Upper lobe of left lung (tissue), 4 donors: ENCODE measurements around the gene PDE4B.

ENCODE experiments used
- POLR2AphosphoS5 ChIP-seq, 2 donors: sonication (generic); formaldehyde crosslinking; IDR thresholded peaks; one replicate each; pipeline ENCODE4 v1.5.1; 2017; ENCODE audit warnings: antibody characterized with exemption in 2 of 2
- TF ChIP-seq, protein P1 (sequence below), 6 experiments: fragments of 450-650 bp in 4 of 6; fragments of 200-600 bp in 2 of 6; sonication (generic) in 2 of 6; IDR thresholded peaks; one replicate each; pipeline ENCODE4 v1.5.1; 2016 to 2019; ENCODE audit warnings: antibody characterized with exemption in 6 of 6

DNA sequence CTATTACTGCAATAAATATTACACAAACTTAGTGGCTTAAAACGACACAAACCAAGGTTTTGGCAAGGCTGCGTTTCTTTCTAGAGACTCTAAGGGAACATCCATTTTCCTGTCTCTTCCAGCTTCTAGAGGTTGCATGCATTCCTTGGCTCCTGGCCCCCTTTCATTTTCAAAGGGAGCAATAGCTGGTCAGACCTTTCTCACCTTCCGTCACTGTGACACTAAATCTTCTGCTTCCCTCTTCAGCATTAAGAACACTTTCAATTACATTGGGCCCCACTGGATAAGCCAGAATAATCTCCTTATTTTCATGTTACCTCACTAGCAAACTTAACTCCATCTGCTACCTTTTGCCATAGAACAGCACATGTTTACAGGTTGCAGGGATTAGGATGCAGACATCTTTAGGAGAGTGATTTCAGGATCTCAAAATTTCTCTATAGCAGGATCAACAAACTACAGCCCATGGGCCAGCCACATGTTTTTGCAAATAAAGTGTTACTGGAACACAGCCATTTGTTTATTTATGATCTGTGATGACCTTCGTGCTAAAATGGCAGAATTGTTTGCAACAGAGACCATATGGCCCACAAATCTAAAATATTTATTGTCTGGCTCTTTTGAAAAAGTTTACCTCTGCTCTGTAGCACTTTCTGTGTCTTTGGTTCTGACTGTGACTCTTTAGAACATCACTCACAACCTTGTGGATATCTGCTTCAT is 519.7 kb downstream of the PDE4B start:
- TF ChIP-seq, protein P1, sequence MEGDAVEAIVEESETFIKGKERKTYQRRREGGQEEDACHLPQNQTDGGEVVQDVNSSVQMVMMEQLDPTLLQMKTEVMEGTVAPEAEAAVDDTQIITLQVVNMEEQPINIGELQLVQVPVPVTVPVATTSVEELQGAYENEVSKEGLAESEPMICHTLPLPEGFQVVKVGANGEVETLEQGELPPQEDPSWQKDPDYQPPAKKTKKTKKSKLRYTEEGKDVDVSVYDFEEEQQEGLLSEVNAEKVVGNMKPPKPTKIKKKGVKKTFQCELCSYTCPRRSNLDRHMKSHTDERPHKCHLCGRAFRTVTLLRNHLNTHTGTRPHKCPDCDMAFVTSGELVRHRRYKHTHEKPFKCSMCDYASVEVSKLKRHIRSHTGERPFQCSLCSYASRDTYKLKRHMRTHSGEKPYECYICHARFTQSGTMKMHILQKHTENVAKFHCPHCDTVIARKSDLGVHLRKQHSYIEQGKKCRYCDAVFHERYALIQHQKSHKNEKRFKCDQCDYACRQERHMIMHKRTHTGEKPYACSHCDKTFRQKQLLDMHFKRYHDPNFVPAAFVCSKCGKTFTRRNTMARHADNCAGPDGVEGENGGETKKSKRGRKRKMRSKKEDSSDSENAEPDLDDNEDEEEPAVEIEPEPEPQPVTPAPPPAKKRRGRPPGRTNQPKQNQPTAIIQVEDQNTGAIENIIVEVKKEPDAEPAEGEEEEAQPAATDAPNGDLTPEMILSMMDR (IDR thresholded peaks at IDR 0.05) = no peak
- no peak for TF ChIP-seq POLR2AphosphoS5 (IDR thresholded peaks at IDR 0.05)
